Activated CD4-positive, alpha-beta T cell treated with anti-CD3 and anti-CD28 coated beads, Interleukin-2, amount 10 ng/mL, durations not matched to agents 7 days and 5 days (primary cell): ENCODE data around the gene RPL3. TPM values are rescaled to one million over a fixed set of nuclear protein-coding genes. Genes with fewer than 3 reads are reported as not detected.

Experiments
- CTCF ChIA-PET: fragments of 350-600 bp; sonication (Branson Sonifier 250); formaldehyde crosslinking; loops from one replicate; lab custom pipeline; 2021; ENCODE audit warnings: antibody characterized with exemption; lab: Charles Lee
- POLR2A ChIA-PET: fragments of 350-600 bp; sonication (Branson Sonifier 250); formaldehyde crosslinking; loops from one replicate; lab custom pipeline; 2021; ENCODE audit warnings: antibody characterized with exemption; lab: Charles Lee
- DNase-seq: peaks from one replicate; pipeline ENCODE4 v3.0.0-alpha.2; 2020
- H3K27ac Mint-ChIP-seq: one replicate; pipeline ENCODE4 v1.8.0; 2021; ENCODE audit warnings: mild to moderate bottlenecking, moderate library complexity, mixed read lengths
- H3K27me3 Mint-ChIP-seq: one replicate; pipeline ENCODE4 v1.8.0; 2021; ENCODE audit warnings: mixed read lengths
- H3K36me3 Mint-ChIP-seq: one replicate; pipeline ENCODE4 v1.8.0; 2021; ENCODE audit warnings: low read depth, mixed read lengths
- H3K4me1 Mint-ChIP-seq: one replicate; pipeline ENCODE4 v1.8.0; 2021; ENCODE audit warnings: mixed read lengths
- H3K4me3 Mint-ChIP-seq: one replicate; pipeline ENCODE4 v1.8.0; 2021; ENCODE audit warnings: mild to moderate bottlenecking, moderate library complexity, mixed read lengths
- H3K9me3 Mint-ChIP-seq: one replicate; pipeline ENCODE4 v1.8.0; 2021; ENCODE audit warnings: mixed read lengths
- total RNA-seq, 2 experiments: library from RNA; stranded (reverse); gene quantifications; one replicate each; pipeline ENCODE4 v1.2.3, GENCODE V29; 2021

RPL3 gene
- total RNA-seq, 2 experiments from 2014 or later = 1,621 to 1,780 TPM

DNA sequence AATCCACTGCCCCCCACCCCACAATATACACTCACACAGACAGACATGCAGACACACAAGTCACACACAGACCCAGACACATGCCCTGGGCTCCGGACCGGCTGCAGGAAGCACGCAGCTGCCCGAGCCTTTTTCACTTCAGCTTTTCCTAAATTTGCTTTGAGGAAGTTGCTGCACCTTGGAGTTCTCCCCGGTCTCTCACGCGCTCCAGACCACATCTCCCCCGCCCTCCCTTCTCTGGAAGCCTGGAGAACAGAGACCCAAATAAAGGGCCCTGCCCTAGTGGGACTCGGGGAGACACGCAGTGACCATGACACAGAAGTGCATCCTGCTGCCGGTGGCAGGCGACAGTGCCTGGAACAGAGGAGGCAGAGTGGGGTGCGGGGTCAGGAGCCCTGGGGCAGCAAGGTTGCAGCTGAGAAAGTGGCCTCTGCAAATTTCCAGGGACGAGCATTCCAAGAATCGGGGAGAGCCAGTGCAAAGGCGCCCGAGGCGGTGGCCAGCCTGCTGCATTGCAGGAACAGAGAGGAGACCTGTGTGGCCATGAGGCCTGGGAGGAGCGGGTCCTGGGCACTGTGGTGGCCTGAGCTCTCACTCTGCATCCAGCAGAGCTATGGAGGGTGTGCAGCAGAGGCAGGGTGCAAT is 19.1 kb downstream of the RPL3 start:
- POLR2A ChIA-PET = no interaction called here
- H3K9me3 Mint-ChIP-seq = no peaks in the 10 kb centered on the region
- H3K4me3 Mint-ChIP-seq = no peak overlapping the region
- CTCF ChIA-PET = interaction anchor here (2.3 kb wide), 1 partner anchor 11 kb away, joined by 8 read pairs; no protein-coding TSS in a partner anchor
- no peak overlapping the region for H3K27ac Mint-ChIP-seq
- peaks cover 9% of the 10 kb centered on the region for H3K4me1 Mint-ChIP-seq
- DNase-seq = no peak
- peaks cover 26% of the 10 kb centered on the region for H3K27me3 Mint-ChIP-seq
- H3K36me3 Mint-ChIP-seq = no peaks in the 10 kb centered on the region

DNA sequence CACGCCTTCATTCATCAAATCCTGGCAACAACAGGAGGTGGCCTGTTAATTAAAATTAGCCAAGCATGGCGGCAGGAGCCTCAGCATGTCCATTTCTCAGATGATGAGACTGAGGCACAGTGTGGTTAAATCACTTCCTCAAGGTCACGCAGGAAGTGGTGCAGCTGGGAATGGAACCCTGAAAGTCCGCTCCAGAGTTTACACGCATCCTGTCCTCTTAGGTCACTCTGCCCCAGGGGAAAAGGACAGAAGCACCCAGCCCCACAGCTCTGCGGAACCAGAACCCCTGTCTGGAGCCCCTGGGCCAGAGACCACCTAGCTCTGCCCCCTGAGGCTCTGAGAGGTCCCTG is 19.6 kb downstream of the RPL3 start:
- H3K27ac Mint-ChIP-seq = no peak overlapping the region
- H3K4me3 Mint-ChIP-seq = no peak overlapping the region
- no peaks in the 10 kb centered on the region for H3K36me3 Mint-ChIP-seq
- DNase-seq = no peak
- no peaks in the 10 kb centered on the region for H3K9me3 Mint-ChIP-seq
- peaks cover 9% of the 10 kb centered on the region for H3K4me1 Mint-ChIP-seq
- POLR2A ChIA-PET = no interaction called here
- CTCF ChIA-PET = interaction anchor here (0.9 to 2.3 kb wide), 2 partner anchors 11 to 16 kb away, joined by 3 to 8 read pairs; no protein-coding TSS in a partner anchor
- H3K27me3 Mint-ChIP-seq = peaks cover 26% of the 10 kb centered on the region

DNA sequence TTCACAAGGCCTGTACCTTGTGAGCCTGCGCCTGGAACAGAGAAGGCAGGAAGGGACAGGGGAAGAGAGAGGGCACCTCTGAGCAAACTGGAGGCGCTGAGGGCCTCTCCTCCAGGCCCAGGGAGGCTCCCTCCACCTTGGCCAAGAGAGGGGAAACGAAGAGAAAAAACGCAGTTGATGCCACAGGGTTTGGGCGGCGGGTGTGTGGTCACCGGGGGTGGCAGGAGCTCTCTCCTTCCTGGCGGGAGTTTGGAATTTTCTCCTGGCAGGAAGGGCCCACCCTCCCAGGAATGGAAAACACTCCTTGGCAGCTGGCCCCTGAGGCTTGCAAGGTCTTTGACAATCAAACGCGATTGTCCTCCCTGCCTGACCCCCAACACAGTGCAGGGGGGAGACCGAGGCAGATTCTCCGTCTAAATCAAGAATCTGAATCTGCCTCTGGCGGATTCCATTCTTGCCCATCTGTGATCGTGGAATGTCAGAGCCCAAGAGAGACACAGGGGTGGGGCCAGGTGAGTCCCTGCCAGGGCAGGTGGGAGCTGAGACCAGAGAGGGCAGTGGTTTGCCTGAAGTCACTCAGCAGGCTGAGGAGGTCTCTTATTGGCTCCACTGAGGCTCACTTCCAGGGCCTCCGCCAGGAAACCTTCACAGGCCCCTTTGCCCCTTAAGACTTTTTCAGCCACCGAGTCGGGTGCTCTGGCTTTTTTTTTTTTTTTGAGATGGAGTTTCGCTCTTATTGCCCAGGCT is 21.0 kb downstream of the RPL3 start:
- POLR2A ChIA-PET = no interaction called here

DNA sequence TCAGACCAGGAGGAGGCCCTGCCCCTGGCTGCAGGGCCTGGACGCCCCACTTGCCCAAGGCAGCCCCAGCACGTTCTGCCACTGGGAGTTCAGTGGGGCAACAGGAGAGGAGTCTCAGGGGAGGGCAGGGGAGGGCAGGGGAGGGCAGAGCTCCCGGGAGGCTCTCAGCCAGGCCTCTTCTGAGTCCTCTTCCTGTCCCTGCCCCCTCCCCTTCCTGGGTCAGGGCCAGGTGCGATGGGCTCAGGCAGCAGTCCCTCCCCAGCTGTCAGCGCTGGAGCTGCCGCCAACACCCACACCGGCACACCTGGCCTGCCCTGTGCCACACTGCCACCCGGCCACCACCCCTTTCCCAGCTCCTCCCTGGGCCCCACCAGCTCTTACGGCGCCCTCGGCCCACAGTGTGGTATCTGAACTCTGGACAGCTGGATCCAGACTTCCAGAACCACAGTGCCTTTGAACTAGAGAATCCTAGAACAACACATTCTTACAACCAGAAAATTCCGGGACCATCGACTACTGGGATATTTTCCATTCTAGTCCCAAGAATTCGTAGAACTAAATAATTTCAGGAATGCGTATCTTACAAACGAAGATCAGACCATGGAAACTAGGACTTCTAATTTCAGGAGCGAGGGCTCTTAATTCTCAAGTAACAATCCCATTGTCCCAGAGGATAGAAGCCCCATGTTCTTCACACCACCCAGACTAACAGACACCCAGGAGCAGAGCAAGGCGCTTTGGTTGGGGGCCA is 21.8 kb downstream of the RPL3 start:
- CTCF ChIA-PET = interaction anchor here (2.0 kb wide), 1 partner anchor 127 kb away, joined by 5 read pairs; no protein-coding TSS in a partner anchor
- no peak for DNase-seq
- Mint-ChIP-seq H3K36me3 (no peaks in the 10 kb centered on the region), H3K4me1 (peaks cover 9% of the 10 kb centered on the region), H3K27ac (no peak overlapping the region), H3K4me3 (no peak overlapping the region), H3K9me3 (no peaks in the 10 kb centered on the region), H3K27me3 (peaks cover 26% of the 10 kb centered on the region)
- POLR2A ChIA-PET = no interaction called here

More for the DNA sequence above, 21.0 kb downstream of the RPL3 start:
- H3K4me1 Mint-ChIP-seq = peaks cover 9% of the 10 kb centered on the region
- H3K27me3 Mint-ChIP-seq = peaks cover 26% of the 10 kb centered on the region
- no peaks in the 10 kb centered on the region for H3K36me3 Mint-ChIP-seq
- H3K4me3 Mint-ChIP-seq = no peak overlapping the region
- no peak overlapping the region for H3K27ac Mint-ChIP-seq
- CTCF ChIA-PET = interaction anchor here (0.9 kb wide), 1 partner anchor 45 kb away, joined by 4 read pairs; no protein-coding TSS in a partner anchor
- no peak for DNase-seq
- no peaks in the 10 kb centered on the region for H3K9me3 Mint-ChIP-seq

DNA sequence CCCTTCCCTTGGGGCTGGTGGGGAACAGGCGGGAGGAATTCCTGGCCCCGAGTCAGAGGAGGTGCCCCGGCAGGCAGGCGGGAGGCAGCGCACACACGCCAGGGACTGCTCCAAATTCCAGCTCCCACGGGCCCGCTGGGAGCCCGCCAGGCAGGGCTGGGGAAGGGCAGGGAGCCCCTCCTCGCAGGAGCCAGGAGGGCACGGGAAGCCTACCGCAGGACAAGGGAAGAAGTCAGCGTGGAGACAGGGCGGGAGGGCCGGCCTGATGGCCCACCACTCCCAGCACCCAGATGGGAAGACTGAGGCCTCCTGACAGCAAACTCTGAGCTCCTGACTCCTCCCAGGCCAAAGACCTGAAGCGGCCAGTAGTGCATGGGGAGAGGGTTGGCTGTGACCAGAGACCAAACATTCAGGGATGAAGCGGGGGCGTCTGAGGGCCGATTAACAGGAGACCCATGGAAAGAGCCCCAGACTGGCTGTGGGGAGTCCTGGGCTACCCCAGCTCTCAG is 22.4 kb downstream of the RPL3 start:
- no peak overlapping the region for H3K4me3 Mint-ChIP-seq
- peaks cover 9% of the 10 kb centered on the region for H3K4me1 Mint-ChIP-seq
- CTCF ChIA-PET = interaction anchor here (2.0 kb wide), 1 partner anchor 126 kb away, joined by 5 read pairs; no protein-coding TSS in a partner anchor

DNA sequence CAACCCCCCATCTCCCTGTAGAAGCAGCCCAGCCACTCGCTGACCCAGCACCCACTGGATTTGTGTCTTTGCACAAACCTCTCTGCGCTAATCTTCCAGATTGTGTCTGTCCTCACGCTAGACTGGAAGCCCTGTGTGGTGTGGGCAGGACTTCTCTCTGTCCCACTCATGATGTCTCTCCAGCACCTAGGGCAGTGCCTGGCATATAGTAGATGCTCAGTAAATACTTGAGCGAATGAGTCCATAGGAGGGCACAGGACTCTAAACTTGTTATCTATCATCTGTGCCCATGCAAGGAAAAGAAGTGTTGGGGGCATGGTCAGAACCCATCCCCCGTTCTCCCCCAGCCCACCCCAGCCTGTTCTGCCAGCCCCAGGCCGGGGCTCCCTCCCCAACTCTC is 22.9 kb downstream of the RPL3 start:
- no peak overlapping the region for H3K4me3 Mint-ChIP-seq
- CTCF ChIA-PET = interaction anchor here (2.0 kb wide), 1 partner anchor 125 kb away, joined by 5 read pairs; no protein-coding TSS in a partner anchor
- peaks cover 26% of the 10 kb centered on the region for H3K27me3 Mint-ChIP-seq
- no peaks in the 10 kb centered on the region for H3K36me3 Mint-ChIP-seq
- POLR2A ChIA-PET = no interaction called here
- no peak for DNase-seq
- no peak overlapping the region for H3K27ac Mint-ChIP-seq
- H3K4me1 Mint-ChIP-seq = peaks cover 9% of the 10 kb centered on the region
- no peaks in the 10 kb centered on the region for H3K9me3 Mint-ChIP-seq

More for the DNA sequence above, 22.4 kb downstream of the RPL3 start:
- POLR2A ChIA-PET = no interaction called here
- peaks cover 26% of the 10 kb centered on the region for H3K27me3 Mint-ChIP-seq
- no peaks in the 10 kb centered on the region for H3K9me3 Mint-ChIP-seq
- H3K36me3 Mint-ChIP-seq = no peaks in the 10 kb centered on the region
- no peak for DNase-seq
- H3K27ac Mint-ChIP-seq = no peak overlapping the region

DNA sequence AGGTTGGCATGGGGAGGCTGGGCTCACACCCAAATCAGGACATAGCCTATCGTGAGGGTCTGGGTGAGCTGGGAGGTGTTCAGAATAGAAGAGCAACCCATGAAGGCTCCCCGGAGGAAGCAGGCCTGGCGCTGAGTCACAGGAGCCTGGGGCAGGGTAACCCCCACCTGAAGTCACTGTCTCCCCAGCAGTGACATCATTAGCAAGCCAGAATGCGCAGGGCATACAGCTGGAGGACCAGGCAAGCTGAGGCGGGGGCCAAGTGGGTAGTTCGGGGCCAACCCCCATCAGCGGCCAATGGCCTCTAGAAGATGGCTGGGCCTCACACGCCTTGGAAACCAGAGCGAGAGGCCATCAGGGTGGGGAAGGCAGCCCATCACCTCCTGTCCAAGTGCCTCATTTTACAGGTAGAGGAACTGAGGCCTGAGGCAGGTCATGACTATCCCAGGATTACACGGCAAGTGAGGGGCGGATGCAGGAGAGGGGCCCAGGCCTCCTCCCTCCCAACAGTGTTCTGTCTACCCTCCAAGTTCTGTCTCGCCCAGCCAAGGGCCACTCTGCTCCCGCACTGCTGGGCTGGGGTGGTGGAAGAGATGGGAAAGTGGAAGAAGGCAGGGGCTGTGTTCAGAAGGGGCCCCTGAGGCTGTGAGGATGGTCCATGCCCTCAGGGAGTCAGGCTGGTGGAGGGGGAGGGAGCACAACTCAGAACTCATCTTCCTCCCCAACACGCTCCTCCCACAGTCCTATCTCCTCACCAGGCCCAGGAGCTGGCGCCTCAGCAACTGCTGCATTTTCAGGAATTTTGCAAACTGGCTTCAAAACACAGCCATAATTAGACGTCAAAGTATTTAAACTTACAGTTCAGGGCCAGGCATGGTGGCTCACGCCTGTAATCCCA is 24.6 kb downstream of the RPL3 start:
- DNase-seq = no peak
- peaks cover 2% of the 10 kb centered on the region for H3K4me1 Mint-ChIP-seq
- H3K27ac Mint-ChIP-seq = no peak overlapping the region
- peaks cover 12% of the 10 kb centered on the region for H3K27me3 Mint-ChIP-seq
- ChIA-PET POLR2A (no interaction called here), CTCF (interaction anchor here (0.9 kb wide), 1 partner anchor 21 kb away, joined by 4 read pairs; no protein-coding TSS in a partner anchor)
- H3K4me3 Mint-ChIP-seq = no peak overlapping the region
- H3K36me3 Mint-ChIP-seq = no peaks in the 10 kb centered on the region
- H3K9me3 Mint-ChIP-seq = no peaks in the 10 kb centered on the region

DNA sequence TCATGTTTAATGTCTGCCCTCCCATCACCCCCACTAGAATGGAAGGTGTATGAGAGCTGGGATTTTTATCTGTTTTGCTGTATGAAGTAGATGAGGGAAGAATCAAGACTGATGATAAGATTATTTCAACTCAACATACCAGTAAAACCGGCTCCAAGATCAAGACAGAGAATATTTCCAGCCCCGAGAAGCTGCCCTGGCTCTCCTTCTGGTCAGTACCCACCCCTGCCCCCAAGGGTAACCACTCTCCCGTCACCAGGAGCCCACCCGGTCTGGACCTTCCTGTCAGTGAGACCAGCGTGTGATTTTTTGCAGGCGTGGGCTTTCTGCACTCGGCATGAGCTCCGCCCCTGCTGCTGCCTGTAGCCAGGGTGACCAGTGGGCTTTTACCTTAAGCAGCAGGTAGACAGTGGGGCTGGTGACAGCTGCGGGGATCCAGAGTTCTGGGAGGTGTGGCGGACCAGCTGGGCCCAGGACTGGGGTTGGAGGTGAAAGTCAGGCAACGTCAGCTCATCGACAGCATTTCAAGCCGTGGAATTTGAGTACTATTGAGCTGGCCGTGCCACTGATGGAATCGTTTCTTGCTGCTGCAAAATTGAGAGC is 25.6 kb downstream of the RPL3 start:
- no peaks in the 10 kb centered on the region for H3K9me3 Mint-ChIP-seq
- ChIA-PET CTCF (interaction anchor here (0.9 kb wide), 2 partner anchors 13 to 22 kb away, joined by 3 to 4 read pairs; no protein-coding TSS in a partner anchor), POLR2A (no interaction called here)
- H3K4me3 Mint-ChIP-seq = no peak overlapping the region
- H3K27ac Mint-ChIP-seq = no peak overlapping the region
- no peaks in the 10 kb centered on the region for H3K4me1 Mint-ChIP-seq
- DNase-seq = no peak
- peaks cover 5% of the 10 kb centered on the region for H3K27me3 Mint-ChIP-seq
- H3K36me3 Mint-ChIP-seq = no peaks in the 10 kb centered on the region

DNA sequence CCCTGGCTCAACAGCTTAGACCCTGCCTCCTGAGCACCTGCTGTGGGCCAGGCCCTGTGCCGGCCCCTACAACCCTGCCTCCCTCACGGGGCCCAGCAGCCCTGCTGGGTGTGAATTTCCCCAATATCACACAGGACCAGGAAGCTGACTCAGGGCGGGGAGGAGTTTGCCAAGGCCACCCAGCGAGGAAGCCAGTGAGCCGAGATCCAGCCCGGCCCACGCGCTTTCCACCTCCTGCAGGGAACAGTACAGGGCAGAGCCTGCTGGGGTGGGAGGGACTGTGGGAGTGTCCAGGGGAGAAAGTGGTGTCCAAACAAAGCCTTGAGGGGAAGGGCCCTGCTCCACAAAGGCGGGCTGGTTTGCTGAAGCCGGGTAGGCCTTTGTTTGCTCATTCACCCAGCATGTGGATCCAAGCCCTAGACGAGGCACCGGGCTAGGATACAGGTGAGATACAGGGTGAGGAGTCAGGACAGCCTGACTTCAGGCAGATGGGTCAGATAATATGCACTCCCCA is 26.8 kb downstream of the RPL3 start:
- Mint-ChIP-seq H3K36me3 (no peaks in the 10 kb centered on the region), H3K4me3 (no peak overlapping the region), H3K4me1 (no peaks in the 10 kb centered on the region), H3K27ac (no peak overlapping the region), H3K27me3 (peaks cover 4% of the 10 kb centered on the region), H3K9me3 (no peaks in the 10 kb centered on the region)
- POLR2A ChIA-PET = no interaction called here
- no peak for DNase-seq
- CTCF ChIA-PET = no interaction called here

DNA sequence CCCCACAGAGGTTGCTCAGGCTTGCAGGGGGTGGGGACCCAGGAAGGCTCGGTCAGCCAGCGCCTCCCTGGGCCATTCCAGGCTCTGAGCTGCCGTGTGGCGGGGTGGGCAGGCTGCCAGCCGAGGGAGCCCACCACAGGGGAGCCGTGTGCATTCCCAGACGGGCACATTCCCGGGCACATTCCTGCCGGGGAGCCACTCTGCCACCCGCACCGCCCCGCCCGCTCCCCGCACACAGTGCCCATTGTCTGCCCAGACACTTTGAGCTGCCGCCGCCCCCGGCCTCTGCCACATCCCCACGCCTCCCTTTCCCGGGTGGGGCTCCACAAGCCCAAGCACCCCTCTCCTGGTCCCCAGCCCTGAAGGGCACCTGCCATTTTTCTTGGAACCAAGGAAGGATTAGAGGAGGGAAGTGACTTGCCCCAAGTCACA is 27.4 kb downstream of the RPL3 start:
- ChIA-PET POLR2A (no interaction called here), CTCF (no interaction called here)
- H3K27ac Mint-ChIP-seq = no peak overlapping the region
- no peak for DNase-seq
- H3K4me1 Mint-ChIP-seq = no peaks in the 10 kb centered on the region
- no peaks in the 10 kb centered on the region for H3K36me3 Mint-ChIP-seq
- no peaks in the 10 kb centered on the region for H3K9me3 Mint-ChIP-seq
- H3K27me3 Mint-ChIP-seq = peaks cover 6% of the 10 kb centered on the region
- no peak overlapping the region for H3K4me3 Mint-ChIP-seq

DNA sequence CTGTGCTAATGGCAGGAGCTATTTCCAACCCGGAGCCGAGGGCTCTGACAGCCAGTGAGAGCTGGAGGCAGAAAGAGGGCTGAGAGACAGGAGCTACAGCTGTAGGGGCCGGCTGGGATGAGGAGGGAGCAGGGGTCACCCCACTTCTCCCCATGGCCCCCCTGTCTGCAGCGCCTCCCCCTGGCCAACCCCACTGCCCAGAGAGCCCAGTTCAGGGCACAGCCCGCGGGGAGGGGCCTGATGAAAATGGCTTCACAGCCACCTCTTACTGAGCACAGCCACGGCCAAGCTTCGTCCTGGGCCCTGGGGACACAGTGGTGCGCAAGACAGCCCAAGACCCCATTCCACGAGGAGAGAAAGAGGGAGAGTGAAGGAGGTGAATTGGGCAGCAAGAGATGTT is 27.9 kb downstream of the RPL3 start:
- Mint-ChIP-seq H3K27ac (no peak overlapping the region), H3K27me3 (peaks cover 6% of the 10 kb centered on the region), H3K4me3 (no peak overlapping the region), H3K9me3 (no peaks in the 10 kb centered on the region), H3K36me3 (no peaks in the 10 kb centered on the region), H3K4me1 (no peaks in the 10 kb centered on the region)
- POLR2A ChIA-PET = no interaction called here
- no peak for DNase-seq
- CTCF ChIA-PET = no interaction called here
